Fibroblast of skin of right biceps (primary cell): Measurements from ENCODE around the gene DUSP1.
"Not testable (repeated sequence)": the region's sequence is repeated elsewhere in the genome, so short reads cannot be mapped to it uniquely, and the experiment has no call there.

Source experiments
- DNase-seq: peaks from one replicate; pipeline ENCODE4 v3.0.0-alpha.2; 2013

Gene DUSP1

DNA sequence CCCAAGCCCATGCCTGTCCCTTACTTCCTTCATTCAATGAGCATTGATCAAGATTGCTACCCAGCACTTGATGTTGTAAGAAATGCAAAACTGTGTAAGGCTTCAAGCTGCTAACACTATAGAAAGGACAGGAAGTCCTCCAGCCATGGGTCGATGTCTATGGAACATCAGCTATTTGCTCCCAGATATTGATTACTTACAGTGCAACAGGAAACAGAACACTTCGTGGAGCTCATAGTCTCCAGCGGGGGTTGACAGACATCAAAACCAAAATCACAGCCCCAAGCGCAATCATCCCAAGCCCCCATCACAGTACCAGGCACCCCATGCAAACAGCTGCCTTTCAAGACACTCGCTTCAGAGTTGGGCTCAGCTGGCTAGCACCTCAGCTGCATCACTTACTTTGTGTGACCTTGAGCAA lies 26.8 kb upstream of the DUSP1 start:
- DNase-seq, result no peak

DNA sequence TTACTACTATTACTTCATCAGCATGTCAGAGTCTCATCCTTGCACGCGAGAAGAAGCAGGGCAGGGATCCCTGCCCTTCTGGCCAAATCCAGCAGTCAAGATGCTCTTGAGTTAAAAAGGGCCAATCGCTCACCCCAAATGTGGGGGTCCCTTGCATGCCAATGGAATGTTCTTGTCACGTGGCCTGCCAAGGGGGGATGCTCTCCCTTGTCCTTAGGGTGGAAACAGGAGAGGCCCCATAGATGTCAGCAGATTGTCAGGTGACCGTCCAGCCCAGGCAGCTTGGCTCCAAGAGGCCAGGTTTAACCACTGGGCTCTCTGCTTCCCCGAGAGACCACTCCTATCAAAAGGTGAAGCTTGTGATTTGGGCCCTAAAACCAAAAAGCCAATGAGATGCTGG lies 25.3 kb upstream of the DUSP1 start:
- no peak for DNase-seq

DNA sequence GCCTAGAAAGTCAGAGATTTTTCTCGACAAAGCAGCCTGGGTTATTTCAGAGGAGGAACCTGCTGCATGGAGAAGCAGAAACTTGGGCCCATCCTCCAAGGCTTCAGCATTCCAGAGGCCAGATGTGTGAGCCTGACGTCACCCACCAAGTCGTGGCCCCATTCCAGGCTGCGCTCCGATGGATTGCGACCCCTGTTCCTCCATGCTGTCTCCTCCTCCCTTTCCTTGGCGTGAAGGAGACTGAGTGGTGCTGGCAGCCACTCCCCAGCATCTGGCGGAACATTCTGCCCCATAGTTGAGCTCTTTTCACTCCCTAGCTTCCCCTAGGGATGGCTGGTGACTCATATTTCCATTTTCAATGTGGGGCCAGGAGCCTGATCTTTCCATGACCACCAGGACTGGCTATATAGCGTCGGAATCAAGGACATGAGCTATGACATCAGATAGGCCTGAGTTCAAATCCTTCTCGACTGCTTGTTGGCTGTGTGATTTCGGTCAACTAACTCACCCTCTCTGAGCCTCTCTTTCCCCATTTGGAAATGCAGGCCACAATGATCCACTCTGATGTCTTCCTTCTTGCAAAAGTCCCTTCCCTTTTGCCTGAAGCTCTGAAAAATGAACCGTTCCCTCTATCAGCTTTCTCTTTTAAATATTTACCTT lies 24.5 kb upstream of the DUSP1 start:
- peak; percentile 97 for DNase-seq

DNA sequence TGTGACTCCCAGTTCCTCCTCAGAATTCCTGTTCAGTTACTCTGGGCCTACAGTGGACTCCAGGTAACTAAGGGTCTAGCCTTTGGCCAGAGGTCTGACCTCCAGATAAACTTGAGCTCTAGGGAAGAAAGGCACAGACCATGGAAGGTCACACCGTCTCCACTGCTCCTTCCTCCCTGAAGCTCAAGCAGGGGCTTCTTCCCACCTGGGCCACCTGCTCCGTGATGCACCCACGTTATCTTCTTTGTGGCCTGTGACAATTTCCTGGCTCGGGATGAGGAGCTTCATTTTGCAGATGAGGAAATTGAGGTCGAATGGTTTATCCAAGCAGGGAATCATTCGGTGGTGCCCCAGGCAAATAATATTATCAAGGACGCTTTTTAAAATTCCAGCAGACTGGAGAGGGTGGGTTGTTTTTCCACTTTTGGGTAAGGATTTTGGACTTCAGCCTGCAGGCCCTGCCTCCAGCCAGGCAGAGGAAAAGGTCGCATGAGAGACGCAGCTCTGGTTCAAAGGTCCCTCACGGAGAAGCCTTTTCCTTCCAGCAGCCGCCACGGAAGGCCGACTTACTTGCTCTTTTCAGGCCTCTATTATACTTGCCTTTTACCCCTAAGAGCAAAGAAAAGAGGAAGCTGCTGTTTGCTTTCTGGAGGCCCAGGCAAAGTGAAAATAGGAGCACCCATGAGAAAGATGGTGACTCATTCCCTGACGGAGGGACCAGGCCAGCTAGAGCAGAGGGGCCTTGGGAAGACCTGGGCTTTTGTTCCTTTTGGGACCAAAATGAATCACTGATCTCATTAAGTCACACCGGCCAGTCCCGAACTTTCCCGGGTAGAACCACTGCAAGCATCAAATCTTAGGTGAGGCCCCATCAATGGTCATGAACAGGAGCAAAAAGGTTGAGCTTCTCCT lies 22.8 kb upstream of the DUSP1 start:
- peak; percentile 61 for DNase-seq

DNA sequence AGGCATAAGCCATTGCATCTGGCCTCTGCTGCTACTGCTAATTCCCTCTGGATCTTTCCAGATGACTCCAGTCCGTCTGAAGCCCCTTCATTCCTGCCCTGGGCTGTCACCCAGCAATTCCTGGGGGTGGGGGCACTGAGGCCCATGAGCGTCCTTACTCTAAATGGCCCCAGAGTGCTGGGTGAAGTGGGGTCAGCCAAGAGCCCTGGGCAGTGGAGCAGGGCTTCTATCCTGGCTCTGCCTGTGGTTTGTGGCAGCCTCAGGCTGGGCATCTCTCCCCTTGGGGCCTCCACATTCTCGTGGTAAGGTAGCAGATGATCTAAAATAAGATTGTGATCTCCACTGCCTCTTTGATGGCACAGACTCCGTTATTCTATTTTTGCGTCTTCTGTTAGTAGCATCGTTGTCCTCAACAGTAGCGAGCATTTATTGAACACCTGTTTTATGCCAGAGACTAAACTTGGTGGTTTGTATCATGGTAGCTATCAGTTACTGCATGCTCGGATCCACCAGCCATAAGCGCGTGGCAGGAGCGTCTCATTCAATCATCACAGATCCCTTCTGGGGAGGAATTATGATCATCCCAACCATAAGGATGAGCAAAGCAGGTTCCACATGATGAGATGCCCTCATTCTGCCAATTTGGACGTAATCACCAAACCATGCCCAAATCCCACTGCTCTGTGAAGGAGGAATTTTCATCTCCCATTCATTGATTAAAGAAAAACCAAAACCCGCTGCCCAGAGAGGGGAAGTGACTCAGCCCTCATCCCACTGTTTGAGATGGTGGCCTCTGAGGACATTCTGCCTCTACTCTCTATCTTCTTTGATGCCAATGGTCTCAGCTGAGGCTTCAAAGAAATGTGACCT lies 21.9 kb upstream of the DUSP1 start:
- no peak for DNase-seq

DNA sequence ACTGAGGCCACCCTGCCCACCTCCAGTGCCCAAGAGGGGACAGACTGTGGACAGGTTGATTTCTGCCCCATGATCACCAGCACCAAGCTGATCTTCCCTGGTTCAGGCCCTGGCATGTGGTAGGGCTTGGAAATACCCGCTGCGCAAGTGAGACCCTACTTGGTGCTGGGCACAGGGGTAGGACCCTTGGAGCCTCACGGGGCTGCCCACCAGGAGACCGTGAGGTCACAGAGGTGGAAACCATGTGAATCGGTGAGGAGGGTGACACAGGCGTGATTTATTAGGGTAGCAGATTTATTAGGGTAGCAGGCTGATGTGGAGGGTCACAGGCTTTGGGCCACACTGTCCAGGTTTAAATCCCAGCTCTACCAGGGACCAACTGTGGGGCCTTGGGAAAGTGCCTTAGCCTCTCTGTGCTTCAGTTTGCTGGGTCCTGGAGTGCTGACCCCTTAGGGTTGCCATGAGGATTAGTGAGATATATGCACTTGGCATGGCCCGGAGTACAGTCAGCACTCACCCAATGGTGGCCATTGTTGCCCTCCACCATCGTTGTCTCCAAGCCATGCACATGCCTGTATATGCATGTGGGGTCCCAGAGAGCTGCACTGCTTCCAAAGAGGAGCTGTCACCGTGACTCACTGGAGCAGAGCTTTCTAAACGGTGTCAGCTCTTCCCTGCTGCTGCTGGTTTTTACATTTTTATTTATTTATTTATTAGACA lies 20.9 kb upstream of the DUSP1 start:
- DNase-seq, result no peak

DNA sequence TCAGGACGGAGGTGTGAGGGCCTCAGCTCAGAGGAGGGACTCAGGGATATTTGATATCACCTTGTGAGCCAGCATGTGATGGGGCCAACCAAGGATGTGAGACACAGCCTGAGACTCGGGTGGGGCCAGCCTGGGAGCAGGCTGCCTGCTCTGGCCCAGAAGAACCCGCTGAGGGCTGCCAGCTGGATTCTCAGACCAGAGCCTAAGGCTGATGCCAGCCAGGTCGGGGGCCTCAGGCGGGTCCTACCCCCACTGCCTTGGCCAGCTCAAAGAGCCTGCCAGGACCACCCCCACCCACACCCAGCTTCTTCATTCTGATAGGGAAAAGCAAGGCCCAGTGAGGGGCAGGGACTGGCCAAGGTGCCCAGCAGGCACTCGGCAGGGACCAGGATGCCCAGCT lies 20.3 kb upstream of the DUSP1 start:
- DNase-seq, result no peak

DNA sequence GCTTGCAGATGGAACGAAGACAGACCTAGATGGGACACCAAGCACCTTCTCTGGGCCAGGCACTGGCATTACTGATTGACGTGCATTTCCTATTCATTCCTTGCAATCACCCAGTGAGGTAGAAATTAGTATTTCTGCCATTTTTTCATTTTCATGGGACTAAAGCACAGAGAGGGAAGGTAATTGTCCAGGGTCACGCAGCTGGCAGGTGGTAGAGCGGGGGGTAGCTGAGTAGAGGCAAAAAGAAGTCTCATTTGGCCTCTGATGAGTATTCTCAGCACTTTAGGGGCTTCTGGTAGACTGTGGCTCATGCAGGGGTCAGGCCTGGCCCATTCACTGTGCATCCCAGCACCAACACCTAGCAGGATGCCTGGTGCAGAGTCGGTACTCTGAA lies 19.5 kb upstream of the DUSP1 start:
- no peak for DNase-seq

DNA sequence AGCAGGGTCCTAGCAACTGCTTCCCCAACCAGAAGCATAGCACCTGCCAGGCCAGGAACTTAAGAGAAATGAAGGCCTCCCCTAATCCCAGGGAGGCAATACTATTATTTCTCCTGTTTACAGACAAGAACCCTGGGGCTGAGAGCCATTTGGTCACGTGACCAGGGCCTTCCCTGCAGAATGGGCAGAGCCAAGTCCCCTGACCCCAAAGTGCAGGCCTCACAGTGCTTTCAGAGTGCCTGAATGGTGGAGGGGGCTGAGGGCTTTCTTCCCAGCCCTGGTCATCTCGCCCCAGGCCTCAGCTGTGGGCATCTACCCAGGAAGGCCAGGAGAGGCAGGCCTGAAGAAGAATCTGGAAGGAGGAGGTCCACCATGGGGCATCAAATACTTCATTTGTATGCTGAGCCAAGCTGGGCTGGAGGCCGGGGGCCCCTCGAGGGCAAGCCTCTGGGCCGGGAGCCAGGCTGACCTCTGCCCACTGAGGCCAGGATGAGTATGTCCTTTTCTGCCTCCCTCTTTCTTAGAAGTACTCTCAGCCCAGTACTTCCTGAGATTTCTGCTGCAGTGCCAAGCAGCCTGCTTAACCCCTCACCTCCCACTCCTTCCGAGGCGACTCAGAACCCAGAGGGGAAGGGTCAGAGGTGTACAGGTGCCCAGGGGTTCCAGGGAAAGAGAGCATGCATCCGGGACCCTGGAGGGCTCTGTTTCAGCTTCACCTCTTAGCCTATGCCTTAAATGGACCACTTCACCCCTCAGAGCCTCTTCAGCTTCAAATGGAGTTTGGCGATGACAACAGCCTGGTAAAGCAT lies 18.9 kb upstream of the DUSP1 start:
- DNase-seq, result no peak

DNA sequence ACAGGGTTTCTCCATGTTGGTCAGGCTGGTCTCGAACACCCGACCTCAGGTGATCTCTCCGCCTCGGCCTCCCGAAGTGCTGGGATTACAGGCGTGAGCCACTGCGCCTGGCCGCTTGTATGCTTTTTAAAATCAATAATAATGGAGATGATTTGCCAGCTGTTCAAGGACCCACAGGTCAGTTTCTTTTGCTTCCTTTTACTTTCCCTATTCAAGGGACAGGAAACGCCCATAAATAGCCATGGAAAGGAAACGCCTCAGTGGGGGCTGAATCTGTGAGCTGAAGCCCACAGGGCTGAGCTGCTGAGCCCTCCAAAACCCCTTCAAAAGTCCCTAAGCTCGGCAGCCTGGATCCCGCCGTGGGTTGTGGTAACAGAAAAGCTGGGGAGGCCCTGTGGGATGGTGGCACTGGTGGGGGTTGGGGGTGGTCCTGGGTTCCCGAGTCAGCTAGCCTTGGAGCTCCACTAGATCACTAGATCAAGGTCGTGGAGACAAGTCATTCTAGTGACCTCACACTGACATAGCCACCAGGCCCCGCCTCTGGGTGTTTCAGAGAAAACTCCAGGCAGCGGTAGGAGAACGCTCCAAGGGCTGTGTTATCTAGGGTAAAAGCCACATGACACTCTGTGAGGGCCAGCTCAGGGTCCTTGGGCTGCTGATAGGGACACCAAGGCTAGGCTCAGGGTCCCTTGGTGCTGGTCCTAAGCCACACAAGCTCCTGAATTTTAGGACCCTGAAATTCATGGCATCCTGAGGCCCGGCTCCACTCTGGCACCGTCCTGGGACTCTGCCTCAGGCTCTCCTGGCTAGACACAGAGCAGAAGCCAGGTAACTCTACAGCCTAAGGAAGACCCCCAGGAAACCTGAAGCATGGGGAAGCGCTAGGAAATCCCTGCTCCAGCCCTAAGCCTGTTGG lies 18.0 kb upstream of the DUSP1 start:
- DNase-seq, result no peak

DNA sequence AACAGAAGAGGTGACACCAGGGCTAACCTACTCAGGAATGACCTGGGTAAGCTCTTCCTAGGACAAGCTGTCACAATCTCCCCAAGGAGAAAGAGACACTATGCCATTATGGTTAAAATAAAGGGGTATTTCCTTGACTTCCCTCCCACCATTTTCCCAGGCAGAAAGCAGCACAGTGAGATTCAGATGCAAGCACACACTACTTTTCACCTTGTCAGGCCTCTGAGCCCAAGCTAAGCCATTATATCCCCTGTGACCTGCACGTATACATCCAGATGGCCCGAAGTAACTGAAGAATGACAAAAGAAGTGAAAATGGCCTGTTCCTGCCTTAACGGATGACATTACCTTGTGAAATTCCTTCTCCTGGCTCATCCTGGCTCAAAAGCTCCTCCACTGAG lies 16.5 kb upstream of the DUSP1 start:
- DNase-seq, result not testable (repeated sequence)

DNA sequence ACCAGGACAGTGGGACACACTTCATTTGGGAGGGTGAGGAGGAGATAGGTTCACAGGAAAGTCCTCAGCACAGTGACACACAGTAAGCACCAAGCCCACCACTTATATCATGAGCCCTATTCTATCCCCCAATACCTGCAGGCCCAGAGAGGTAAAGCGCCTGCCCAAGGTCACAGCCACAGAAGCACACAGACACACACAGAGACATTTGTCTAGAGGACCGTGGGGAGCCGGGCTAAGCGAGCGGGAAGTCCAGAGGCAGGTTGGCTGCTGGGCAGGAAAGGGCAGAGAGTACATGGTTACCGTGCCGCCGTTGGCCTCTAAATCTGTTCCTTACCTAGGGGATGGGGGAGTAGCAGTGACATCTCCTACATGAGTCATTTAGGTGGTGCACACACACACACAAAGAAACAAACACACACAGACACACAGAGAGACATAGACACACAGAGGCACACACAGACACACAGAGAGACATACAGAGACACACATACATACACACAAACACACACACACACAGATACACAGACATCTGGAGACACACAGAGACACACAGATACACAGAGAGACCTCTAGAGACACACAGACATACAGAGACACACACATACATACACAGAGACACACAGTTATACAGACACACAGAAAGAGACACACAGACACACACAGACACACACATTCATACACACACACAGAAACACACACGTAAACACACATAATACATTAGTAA lies 15.9 kb upstream of the DUSP1 start:
- DNase-seq, result no peak

DNA sequence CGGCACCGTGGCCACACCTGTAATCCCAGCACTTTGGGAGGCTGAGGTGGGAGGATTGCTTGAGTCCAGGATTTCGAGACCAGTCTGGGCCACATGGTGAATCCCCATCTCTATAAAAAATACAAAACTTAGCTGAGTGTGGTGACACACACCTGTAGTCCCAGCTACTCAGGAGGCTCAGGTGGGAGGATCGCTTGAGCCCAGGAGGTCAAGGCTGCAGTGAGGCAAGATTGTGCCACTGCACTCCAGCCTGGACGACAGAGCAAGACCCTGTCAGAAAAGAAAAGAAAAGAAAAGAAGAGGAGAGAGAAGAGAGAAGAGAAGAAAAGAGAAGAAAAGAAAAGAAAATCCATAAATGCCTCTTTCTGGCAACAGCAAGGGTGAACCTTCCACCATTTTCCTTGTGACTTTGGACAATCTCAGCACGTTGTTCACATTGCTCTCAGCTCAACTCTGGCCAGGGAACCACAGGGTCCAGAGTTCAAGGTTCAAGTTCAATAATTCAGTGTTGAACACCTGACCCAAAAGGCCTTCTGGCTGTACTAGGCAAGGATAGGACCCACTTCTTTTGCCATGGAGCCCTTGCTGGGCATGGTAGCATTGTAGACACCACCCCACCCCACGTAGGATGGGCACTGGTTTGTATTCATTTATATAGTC lies 14.6 kb upstream of the DUSP1 start:
- DNase-seq, result no peak

DNA sequence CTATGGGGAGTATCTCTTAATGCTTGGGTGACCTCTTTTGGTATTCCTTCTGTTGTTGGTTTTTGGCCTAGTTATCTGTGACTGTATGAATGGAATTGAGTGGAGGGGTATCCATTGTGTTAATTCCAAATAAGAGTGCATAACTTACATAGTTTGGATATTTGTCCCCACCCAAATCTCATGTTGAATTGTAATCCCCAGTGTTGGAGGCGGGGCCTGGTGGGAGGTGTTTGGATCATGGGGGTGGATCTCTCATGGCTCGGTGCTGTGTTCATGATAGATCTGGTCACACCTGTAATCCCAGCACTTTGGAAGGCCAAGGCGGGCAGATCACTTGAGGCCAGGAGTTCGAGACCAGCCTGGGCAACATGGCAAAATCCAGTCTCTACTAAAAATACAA lies 13.2 kb upstream of the DUSP1 start:
- DNase-seq, result not testable (repeated sequence)

DNA sequence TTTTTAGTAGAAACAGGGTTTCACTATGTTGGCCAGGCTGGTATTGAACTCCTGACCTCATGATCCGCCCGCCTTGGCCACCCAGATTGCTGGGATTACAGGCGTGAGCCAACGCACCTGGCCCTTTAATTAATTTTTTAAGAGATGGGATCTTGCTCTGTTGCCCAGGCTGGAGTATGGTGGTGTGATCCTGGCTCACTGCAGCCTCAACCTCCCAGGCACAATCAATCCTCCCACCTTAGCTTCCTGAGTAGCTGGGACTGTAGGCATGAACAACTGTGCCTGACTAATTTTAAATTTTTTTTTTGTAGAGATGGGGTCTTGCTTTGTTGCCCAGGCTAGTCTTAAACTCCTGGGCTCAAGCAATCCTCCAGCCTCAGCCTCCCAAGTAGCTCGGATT lies 12.3 kb upstream of the DUSP1 start:
- DNase-seq, result not testable (repeated sequence)

DNA sequence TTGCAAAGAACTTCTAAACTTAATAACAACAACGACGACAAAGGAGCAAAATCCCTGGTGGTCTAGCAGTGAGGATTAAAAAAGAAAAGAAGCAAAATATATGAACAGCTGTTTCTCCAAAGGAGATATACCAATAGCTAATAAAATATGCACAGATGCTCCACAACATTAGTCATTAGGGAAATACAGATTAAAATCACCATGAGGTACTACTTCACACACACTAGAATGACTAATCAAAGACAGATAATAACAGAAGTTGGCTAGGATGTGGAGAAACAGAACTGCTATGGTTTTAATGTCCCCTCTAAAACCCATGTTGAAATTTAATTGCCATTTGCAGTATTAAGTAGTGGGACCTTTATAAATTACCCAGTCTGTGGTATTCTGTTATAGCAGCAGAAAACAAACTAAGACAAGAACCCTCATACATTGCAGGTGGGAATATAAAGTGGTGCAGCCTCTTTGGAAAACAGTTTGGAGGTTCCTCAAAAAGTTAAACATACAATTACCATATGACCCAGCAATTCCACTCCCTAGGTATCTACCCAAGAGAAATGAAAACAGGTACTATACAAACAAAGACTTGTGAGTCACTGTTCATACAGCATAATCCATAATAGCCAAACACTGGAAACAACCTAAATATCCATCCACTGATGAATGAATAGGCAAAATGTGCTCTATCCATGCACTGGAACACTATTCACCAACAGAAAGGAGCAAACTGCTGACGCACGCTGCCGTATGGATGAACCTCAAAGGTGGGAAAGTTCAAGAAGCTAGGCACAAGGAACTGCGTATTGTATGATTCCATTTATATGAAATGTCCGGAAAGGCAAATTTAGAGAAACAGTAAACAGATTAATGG lies 11.4 kb upstream of the DUSP1 start:
- DNase-seq, result peak; percentile 72

DNA sequence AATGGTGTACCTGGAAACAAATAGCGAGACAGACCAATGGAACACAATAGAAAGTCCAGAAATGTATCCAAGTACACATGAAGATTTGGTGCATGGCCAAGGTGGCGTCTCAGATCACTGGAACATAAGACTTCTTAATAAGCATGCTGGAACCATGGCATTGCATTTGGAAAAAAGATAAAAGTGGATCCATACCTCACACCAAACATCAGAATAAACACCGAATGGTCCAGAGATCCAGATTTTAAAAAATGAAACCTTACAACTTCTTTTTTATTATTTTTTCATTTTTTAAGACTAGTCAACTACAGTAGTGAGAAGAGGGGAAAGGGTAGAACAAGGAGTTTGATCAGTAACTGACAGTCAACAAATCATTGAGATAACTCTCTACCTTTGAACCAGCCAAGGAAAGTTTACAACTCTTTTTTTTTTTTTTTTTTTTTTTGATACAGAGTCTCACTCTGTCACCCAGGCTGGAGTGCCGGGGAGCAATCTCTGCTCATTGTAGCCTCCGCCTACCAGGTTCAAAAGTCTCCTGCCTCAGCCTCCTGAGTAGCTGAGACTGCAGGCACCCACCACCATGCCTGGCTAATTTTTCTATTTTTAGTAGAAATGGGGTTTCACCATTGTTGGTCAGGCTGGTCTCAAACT lies 8.8 kb upstream of the DUSP1 start:
- DNase-seq, result no peak
